ENCODE data around the gene HNRNPCL4.
"Not testable (repeated sequence)": the region's sequence is repeated elsewhere in the genome, so short reads cannot be mapped to it uniquely, and the experiment has no call there.

HNRNPCL4 gene

GRCh38 chr1:13165531-13165930 lies at the start of gene HNRNPCL4:
Gene HNRNPCL4 (minus strand): TSS chr1:13165631. CDS start chr1:13165467, 164 bp downstream.
- not testable (repeated sequence) for DNase-seq (ENCODE audit: low read depth)

GRCh38 chr1:13208712-13209111 lies 43.3 kb upstream of the HNRNPCL4 start:
- DNase-seq (ENCODE audit: low read depth), result not testable (repeated sequence)

- not testable (repeated sequence) for DNase-seq (ENCODE audit: low read depth)
Observed at GRCh38 chr1:13201309-13201708, 35.9 kb upstream of the HNRNPCL4 start, which contains the start of gene PRAMEF13. Gene PRAMEF13 (minus strand): TSS chr1:13201409. CDS start chr1:13199589, 1,820 bp downstream.

GRCh38 chr1:13171548-13171947 lies 6.1 kb upstream of the HNRNPCL4 start, which contains the start of gene PRAMEF9:
Gene PRAMEF9 (plus strand): TSS chr1:13171848. CDS start chr1:13175281, 3,433 bp downstream.
- DNase-seq (ENCODE audit: low read depth), result not testable (repeated sequence)

- not testable (repeated sequence) for DNase-seq (ENCODE audit: low read depth)
Observed at GRCh38 chr1:13155909-13156308, 9.5 kb downstream of the HNRNPCL4 start, which contains the start of gene PRAMEF26. Gene PRAMEF26 (minus strand): TSS chr1:13156009. CDS start chr1:13153095, 2,914 bp downstream.

- DNase-seq (ENCODE audit: low read depth), result not testable (repeated sequence)
Observed at GRCh38 chr1:13116754-13117153, 48.7 kb downstream of the HNRNPCL4 start, which contains the start of gene HNRNPCL2. Gene HNRNPCL2 (minus strand): TSS chr1:13116854. CDS start chr1:13116400, 454 bp downstream.
